NCI-H2227 (cell line): ENCODE results near the gene GAPVD1.
"Not testable (repeated sequence)": the region's sequence is repeated elsewhere in the genome, so short reads cannot be mapped to it uniquely, and the experiment has no call there.

Experiments
- DNase-seq: peaks from one replicate; lab custom pipeline; 2025; ENCODE audit not compliant: unreplicated experiment; lab: John Stamatoyannopoulos, UW

GAPVD1 gene

GRCh38 chr9:125261501-125262293 lies at the start of gene GAPVD1:
Gene GAPVD1 (plus strand): TSS chr9:125261826. CDS start chr9:125298922, 37,096 bp downstream.
- DNase-seq = peak; percentile 92

- no peak for DNase-seq
These were observed 47.4 kb upstream of the GAPVD1 start for GRCh38 chr9:125214186-125214585.

GRCh38 chr9:125218621-125219020 lies 43.0 kb upstream of the GAPVD1 start:
- no peak for DNase-seq

- not testable (repeated sequence) for DNase-seq
These were observed 36.8 kb upstream of the GAPVD1 start for GRCh38 chr9:125224858-125225257.

GRCh38 chr9:125227761-125228160 lies 33.9 kb upstream of the GAPVD1 start:
- DNase-seq = no peak

- DNase-seq = no peak
These were observed 27.9 kb upstream of the GAPVD1 start for GRCh38 chr9:125233678-125234077.

GRCh38 chr9:125234099-125234498 lies 27.5 kb upstream of the GAPVD1 start:
- not testable (repeated sequence) for DNase-seq

- DNase-seq = no peak
These were observed 25.7 kb upstream of the GAPVD1 start for GRCh38 chr9:125235804-125236519.

GRCh38 chr9:125236520-125237159 lies 25.0 kb upstream of the GAPVD1 start:
- DNase-seq = not testable (repeated sequence)

- no peak for DNase-seq
These were observed 23.3 kb upstream of the GAPVD1 start for GRCh38 chr9:125238127-125238914.

- DNase-seq = no peak
These were observed 22.6 kb upstream of the GAPVD1 start for GRCh38 chr9:125238915-125239446.

- no peak for DNase-seq
These were observed 21.7 kb upstream of the GAPVD1 start for GRCh38 chr9:125239631-125240597.

GRCh38 chr9:125240649-125240999 lies 21.0 kb upstream of the GAPVD1 start:
- no peak for DNase-seq

GRCh38 chr9:125241000-125241862 lies 20.4 kb upstream of the GAPVD1 start, which contains the start of gene HSPA5:
Gene HSPA5 (minus strand): TSS chr9:125241343. CDS start chr9:125241126, 217 bp downstream.
- DNase-seq = peak; percentile 97

- DNase-seq = peak; percentile 52
These were observed 19.5 kb upstream of the GAPVD1 start for GRCh38 chr9:125241863-125242739.

- no peak for DNase-seq
These were observed 17.8 kb upstream of the GAPVD1 start for GRCh38 chr9:125243792-125244260.

- DNase-seq = no peak
These were observed 15.4 kb upstream of the GAPVD1 start for GRCh38 chr9:125246261-125246667.
